HCT116 (cell line): ENCODE results near the gene OR5B21. TPM values are rescaled to one million over a fixed set of nuclear protein-coding genes. Genes with fewer than 3 reads are reported as not detected.

Experiments used
- ATAC-seq: fragments of 200-7000 bp; cut with Tn5 transposase; 2 replicates; pipeline ENCODE4 v1.9.1; 2020; ENCODE audit warnings: mild to moderate bottlenecking, moderate library complexity
- BruUV-seq: library from RNA; stranded (reverse); fragments of 400-500 nt; replicated peaks from 2 replicates; lab custom pipeline; 2021; lab: Mats Ljungman, UMichigan
- CTCF ChIA-PET: fragments of 300-600 bp; sonication (Branson Sonifier 250); formaldehyde crosslinking; loops from one replicate; lab custom pipeline; 2021; ENCODE audit warnings: antibody characterized with exemption; lab: Charles Lee
- POLR2A ChIA-PET: fragments of 300-600, 350-600 bp; sonication (Branson Sonifier 250); formaldehyde crosslinking; loops from one replicate; lab custom pipeline; 2021; ENCODE audit warnings: antibody characterized with exemption; lab: Charles Lee
- RAD21 ChIA-PET, 2 experiments: fragments of 300-600 bp; sonication (Branson Sonifier 250); formaldehyde crosslinking; loops; one replicate each; lab custom pipeline; 2023; ENCODE audit warnings: low total read pairs in 2 of 2; ENCODE audit not compliant: uncharacterized antibody in 2 of 2, unreplicated experiment in 2 of 2, low non-redundant PET in 1 of 2; lab: Charles Lee
- DNase-seq: peaks from one replicate; pipeline ENCODE4 v3.0.0-alpha.2; 2010; ENCODE audit warnings: low read depth, low spot score
- H2AFZ ChIP-seq: fragments of 200-600 bp; shearing (Covaris generic), sonication (generic); 2 replicates; pipeline ENCODE4 v1.6.1; 2017; ENCODE audit warnings: low read depth, mixed run types, mixed read lengths, antibody characterized with exemption, low read length; ENCODE audit not compliant: poor library complexity, severe bottlenecking
- H3K27ac ChIP-seq: 2 replicates; pipeline ENCODE4 v1.5.1; 2012; ENCODE audit warnings: low read depth, low read length
- H3K27me3 ChIP-seq: fragments of 200-600 bp; sonication (generic); 2 replicates; pipeline ENCODE4 v1.6.1; 2016; ENCODE audit warnings: mixed run types, low read length, mixed read lengths; ENCODE audit not compliant: insufficient read depth
- H3K36me3 ChIP-seq, 2 experiments: fragments of 200-500 bp in 1 of 2; fragments of 200-600 bp in 1 of 2; sonication (Bioruptor generic) in 1 of 2; sonication (generic) in 1 of 2; 2 replicates each; pipeline versions ENCODE4 v1.5.1 to v1.6.1; 2014 to 2016; ENCODE audit warnings: low read length in 2 of 2, inconsistent platforms in 1 of 2, mixed read lengths in 1 of 2, mixed run types in 1 of 2; ENCODE audit not compliant: insufficient read depth in 2 of 2, control insufficient read depth in 1 of 2
- H3K4me1 ChIP-seq, 2 experiments: fragments of 200-600 bp in 1 of 2; sonication (generic) in 1 of 2; 2 replicates each; pipeline versions ENCODE4 v1.5.1 to v1.6.1; 2012 to 2017; ENCODE audit warnings: low read length in 2 of 2, inconsistent platforms in 1 of 2, mild to moderate bottlenecking in 1 of 2, mixed read lengths in 1 of 2, mixed run types in 1 of 2, moderate library complexity in 1 of 2; ENCODE audit not compliant: insufficient read depth in 2 of 2, control insufficient read depth in 1 of 2
- H3K4me2 ChIP-seq: fragments of 200-600 bp; sonication (generic); 2 replicates; pipeline ENCODE4 v1.6.1; 2017; ENCODE audit warnings: mixed run types, low read length, mixed read lengths
- H3K4me3 ChIP-seq, 2 experiments: fragments of 200-600 bp in 1 of 2; sonication (generic) in 1 of 2; replicated peaks in 1 of 2; 2 replicates each; pipeline ENCODE4 v1.5.1; 2011 to 2016; ENCODE audit warnings: low read length in 2 of 2, control low read depth in 1 of 2, low read depth in 1 of 2, mild to moderate bottlenecking in 1 of 2, mixed read lengths in 1 of 2, mixed run types in 1 of 2
- H3K79me2 ChIP-seq: fragments of 200-600 bp; sonication (generic); 2 replicates; pipeline ENCODE4 v1.6.1; 2017; ENCODE audit warnings: mild to moderate bottlenecking, mixed run types, low read length, moderate library complexity, mixed read lengths; ENCODE audit not compliant: insufficient read depth
- H3K9ac ChIP-seq: fragments of 200-600 bp; sonication (generic); 2 replicates; pipeline ENCODE4 v1.6.1; 2016; ENCODE audit warnings: low read length, mixed read lengths
- H3K9me2 ChIP-seq: fragments of 200-600 bp; sonication (generic), shearing (Covaris generic); 2 replicates; pipeline ENCODE4 v1.6.1; 2017; ENCODE audit warnings: mixed run types, mild to moderate bottlenecking, moderate library complexity; ENCODE audit not compliant: insufficient read depth
- H3K9me3 ChIP-seq, 2 experiments: fragments of 200-500 bp in 1 of 2; fragments of 200-600 bp in 1 of 2; sonication (Bioruptor generic) in 1 of 2; sonication (generic) in 1 of 2; 2 replicates each; pipeline ENCODE4 v1.6.1; 2014 to 2017; ENCODE audit warnings: low read length in 2 of 2, mixed read lengths in 2 of 2, inconsistent platforms in 1 of 2, low read depth in 1 of 2, mild to moderate bottlenecking in 1 of 2, mixed run types in 1 of 2, moderate library complexity in 1 of 2; ENCODE audit not compliant: control insufficient read depth in 1 of 2, insufficient read depth in 1 of 2
- H4K20me1 ChIP-seq: fragments of 200-600 bp; sonication (generic), shearing (Covaris generic); 2 replicates; pipeline ENCODE4 v1.6.1; 2017; ENCODE audit warnings: mixed run types, mild to moderate bottlenecking, moderate library complexity; ENCODE audit not compliant: insufficient read depth
- CBX3 ChIP-seq: IDR thresholded peaks from 2 replicates; pipeline ENCODE4 v1.6.1; 2012; ENCODE audit warnings: low read depth
- CEBPB ChIP-seq: IDR thresholded peaks from 2 replicates; pipeline ENCODE4 v1.6.1; 2012; ENCODE audit warnings: low read depth
- EGR1 ChIP-seq: IDR thresholded peaks from 2 replicates; pipeline ENCODE4 v1.6.1; 2012; ENCODE audit warnings: low read depth
- EZH2phosphoT487 ChIP-seq: fragments of 200-600 bp; IDR thresholded peaks from 2 replicates; pipeline ENCODE4 v1.6.1; 2018; ENCODE audit warnings: antibody characterized with exemption, borderline replicate concordance
- RAD21 ChIP-seq: IDR thresholded peaks from 2 replicates; pipeline ENCODE4 v1.6.1; 2012; ENCODE audit warnings: low read depth, mild to moderate bottlenecking
- SIN3A ChIP-seq: IDR thresholded peaks from 2 replicates; pipeline ENCODE4 v1.6.1; 2012; ENCODE audit warnings: low read depth
- intact Hi-C: fragments of 100-400 bp; cut with micrococcal nuclease; formaldehyde crosslinking; loops from 2 replicates; pipeline ENCODE4 v1.10.0; 2022
- total RNA-seq: library from RNA; stranded (reverse); gene quantifications from one replicate; pipeline ENCODE4 v1.2.1, GENCODE V29; 2021; ENCODE audit not compliant: unreplicated experiment
- TF ChIP-seq, protein P1 (sequence below): IDR thresholded peaks from 2 replicates; pipeline ENCODE4 v1.6.1; 2012
- TF ChIP-seq, protein P2 (sequence below): IDR thresholded peaks from 2 replicates; pipeline ENCODE4 v1.6.1; 2012; ENCODE audit warnings: low read depth
- TF ChIP-seq, protein P3 (sequence below), 3 experiments: fragments of 200-600 bp in 1 of 3; sonication (generic) in 1 of 3; IDR thresholded peaks in 2 of 3; conservative IDR thresholded peaks in 1 of 3; 2 replicates each; pipeline ENCODE4 v1.5.1; 2012 to 2017; ENCODE audit warnings: low read depth in 2 of 3, low read length in 2 of 3, antibody characterized with exemption in 1 of 3, borderline replicate concordance in 1 of 3, control low read depth in 1 of 3, mild to moderate bottlenecking in 1 of 3, mixed read lengths in 1 of 3, mixed run types in 1 of 3, moderate library complexity in 1 of 3; ENCODE audit not compliant: insufficient read depth in 1 of 3

OR5B21 gene
- total RNA-seq, 1 experiment from 2014 or later, result not detected

DNA sequence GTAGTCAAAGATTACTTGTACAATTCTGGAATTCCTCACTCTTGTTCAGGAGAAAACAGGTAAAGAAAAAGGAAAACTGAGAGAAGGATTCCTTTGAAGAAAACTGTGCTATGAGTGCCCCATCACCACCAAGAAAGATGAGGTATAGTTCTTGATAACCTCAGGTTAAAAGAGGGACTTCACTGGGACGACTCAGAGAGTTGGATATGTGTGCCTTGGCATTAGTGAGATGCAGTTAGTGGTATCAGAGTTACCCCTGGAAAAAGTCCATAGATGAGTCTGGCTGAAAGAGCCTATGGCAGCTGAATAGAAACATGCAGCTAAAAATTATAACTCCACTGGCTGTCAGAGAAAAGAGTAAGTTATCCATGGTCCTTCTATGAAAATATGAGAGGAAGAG, 38.9 kb upstream of the OR5B21 start:
- no peak overlapping the region for H3K27ac ChIP-seq
- ChIA-PET RAD21 (no interaction called here), CTCF (no interaction called here), POLR2A (no interaction called here)
- H2AFZ ChIP-seq, result no peak overlapping the region
- no peaks in the 10 kb centered on the region for H3K79me2 ChIP-seq
- DNase-seq (no peak), ATAC-seq (no peak)
- H3K9me2 ChIP-seq, result no peaks in the 10 kb centered on the region
- no peak overlapping the region for H3K9ac ChIP-seq
- H3K4me3 ChIP-seq, result no peak overlapping the region
- no TSS peak for BruUV-seq
- H3K36me3 ChIP-seq, result no peaks in the 10 kb centered on the region
- H3K4me2 ChIP-seq, result no peak overlapping the region
- intact Hi-C loops, result no loop called here
- TF ChIP-seq, protein P1, sequence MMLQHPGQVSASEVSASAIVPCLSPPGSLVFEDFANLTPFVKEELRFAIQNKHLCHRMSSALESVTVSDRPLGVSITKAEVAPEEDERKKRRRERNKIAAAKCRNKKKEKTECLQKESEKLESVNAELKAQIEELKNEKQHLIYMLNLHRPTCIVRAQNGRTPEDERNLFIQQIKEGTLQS, result no peak
- TF ChIP-seq RAD21, result no peak
- H3K9me3 ChIP-seq, result no peaks in the 10 kb centered on the region
- H3K27me3 ChIP-seq, result no peaks in the 10 kb centered on the region
- no peaks in the 10 kb centered on the region for H4K20me1 ChIP-seq
- H3K4me1 ChIP-seq, result no peaks in the 10 kb centered on the region

DNA sequence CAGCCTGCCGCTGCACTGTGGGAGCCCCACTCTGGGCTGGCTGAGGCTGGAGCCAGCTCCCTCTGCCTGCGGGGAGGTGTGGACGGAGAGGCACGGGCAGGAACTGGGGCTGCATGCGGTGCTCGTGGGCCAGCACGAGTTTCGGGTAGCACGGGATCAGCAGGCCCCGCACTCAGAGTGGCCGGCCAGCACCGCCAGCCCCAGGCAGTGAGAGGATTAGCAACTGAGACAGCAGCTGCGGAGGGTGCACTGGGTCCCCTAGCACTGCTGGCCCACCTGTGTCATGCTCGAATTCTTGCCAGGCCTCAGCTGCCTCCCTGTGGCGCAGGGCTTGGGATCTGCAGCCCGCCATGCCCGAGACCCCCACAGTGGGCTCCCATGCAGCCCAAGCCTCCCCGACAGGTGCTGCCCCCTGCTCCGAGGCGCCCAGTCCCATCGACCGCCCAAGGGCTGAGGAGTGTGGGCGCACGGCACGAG, 24.0 kb upstream of the OR5B21 start:
- Histone ChIP-seq H3K9ac (no peak overlapping the region), H3K27me3 (no peaks in the 10 kb centered on the region), H3K36me3 (no peaks in the 10 kb centered on the region), H3K4me3 (no peak overlapping the region), H3K9me2 (no peaks in the 10 kb centered on the region), H3K79me2 (no peaks in the 10 kb centered on the region), H3K4me2 (no peak overlapping the region), H2AFZ (no peak overlapping the region), H3K27ac (no peak overlapping the region), H4K20me1 (no peaks in the 10 kb centered on the region), H3K9me3 (no peaks in the 10 kb centered on the region), H3K4me1 (no peaks in the 10 kb centered on the region)
- TF ChIP-seq EGR1 (no peak), SIN3A (no peak), CBX3 (no peak), CEBPB (no peak), EZH2phosphoT487 (no peak)
- TF ChIP-seq, protein P2, sequence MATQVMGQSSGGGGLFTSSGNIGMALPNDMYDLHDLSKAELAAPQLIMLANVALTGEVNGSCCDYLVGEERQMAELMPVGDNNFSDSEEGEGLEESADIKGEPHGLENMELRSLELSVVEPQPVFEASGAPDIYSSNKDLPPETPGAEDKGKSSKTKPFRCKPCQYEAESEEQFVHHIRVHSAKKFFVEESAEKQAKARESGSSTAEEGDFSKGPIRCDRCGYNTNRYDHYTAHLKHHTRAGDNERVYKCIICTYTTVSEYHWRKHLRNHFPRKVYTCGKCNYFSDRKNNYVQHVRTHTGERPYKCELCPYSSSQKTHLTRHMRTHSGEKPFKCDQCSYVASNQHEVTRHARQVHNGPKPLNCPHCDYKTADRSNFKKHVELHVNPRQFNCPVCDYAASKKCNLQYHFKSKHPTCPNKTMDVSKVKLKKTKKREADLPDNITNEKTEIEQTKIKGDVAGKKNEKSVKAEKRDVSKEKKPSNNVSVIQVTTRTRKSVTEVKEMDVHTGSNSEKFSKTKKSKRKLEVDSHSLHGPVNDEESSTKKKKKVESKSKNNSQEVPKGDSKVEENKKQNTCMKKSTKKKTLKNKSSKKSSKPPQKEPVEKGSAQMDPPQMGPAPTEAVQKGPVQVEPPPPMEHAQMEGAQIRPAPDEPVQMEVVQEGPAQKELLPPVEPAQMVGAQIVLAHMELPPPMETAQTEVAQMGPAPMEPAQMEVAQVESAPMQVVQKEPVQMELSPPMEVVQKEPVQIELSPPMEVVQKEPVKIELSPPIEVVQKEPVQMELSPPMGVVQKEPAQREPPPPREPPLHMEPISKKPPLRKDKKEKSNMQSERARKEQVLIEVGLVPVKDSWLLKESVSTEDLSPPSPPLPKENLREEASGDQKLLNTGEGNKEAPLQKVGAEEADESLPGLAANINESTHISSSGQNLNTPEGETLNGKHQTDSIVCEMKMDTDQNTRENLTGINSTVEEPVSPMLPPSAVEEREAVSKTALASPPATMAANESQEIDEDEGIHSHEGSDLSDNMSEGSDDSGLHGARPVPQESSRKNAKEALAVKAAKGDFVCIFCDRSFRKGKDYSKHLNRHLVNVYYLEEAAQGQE, result no peak
- TF ChIP-seq, protein P3, sequence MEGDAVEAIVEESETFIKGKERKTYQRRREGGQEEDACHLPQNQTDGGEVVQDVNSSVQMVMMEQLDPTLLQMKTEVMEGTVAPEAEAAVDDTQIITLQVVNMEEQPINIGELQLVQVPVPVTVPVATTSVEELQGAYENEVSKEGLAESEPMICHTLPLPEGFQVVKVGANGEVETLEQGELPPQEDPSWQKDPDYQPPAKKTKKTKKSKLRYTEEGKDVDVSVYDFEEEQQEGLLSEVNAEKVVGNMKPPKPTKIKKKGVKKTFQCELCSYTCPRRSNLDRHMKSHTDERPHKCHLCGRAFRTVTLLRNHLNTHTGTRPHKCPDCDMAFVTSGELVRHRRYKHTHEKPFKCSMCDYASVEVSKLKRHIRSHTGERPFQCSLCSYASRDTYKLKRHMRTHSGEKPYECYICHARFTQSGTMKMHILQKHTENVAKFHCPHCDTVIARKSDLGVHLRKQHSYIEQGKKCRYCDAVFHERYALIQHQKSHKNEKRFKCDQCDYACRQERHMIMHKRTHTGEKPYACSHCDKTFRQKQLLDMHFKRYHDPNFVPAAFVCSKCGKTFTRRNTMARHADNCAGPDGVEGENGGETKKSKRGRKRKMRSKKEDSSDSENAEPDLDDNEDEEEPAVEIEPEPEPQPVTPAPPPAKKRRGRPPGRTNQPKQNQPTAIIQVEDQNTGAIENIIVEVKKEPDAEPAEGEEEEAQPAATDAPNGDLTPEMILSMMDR (IDR thresholded peaks at IDR 0.05 in 2 of 3, conservative IDR thresholded peaks at IDR 0.05 in 1 of 3; ENCODE audit: borderline replicate concordance in 1 of 3, insufficient read depth in 1 of 3, low read depth in 2 of 3, low read length in 2 of 3), result no peak
- DNase-seq, result no peak
- intact Hi-C loops, result no loop called here
- no peak for ATAC-seq
- BruUV-seq, result no TSS peak
- ChIA-PET RAD21 (no interaction called here), POLR2A (no interaction called here), CTCF (no interaction called here)
